Measurements from ENCODE around the gene TBCD. TPM values are rescaled to one million over a fixed set of nuclear protein-coding genes. Genes with fewer than 3 reads are reported as not detected.

The TBCD gene
- total RNA-seq, 1 experiment from 2014 or later = 173 TPM

GRCh38 chr17:82912484-82913089 is 160.7 kb downstream of the TBCD start:
- POLR2A ChIA-PET = no interaction called here
- peaks cover 34% of the 10 kb centered on the region for H3K36me3 Mint-ChIP-seq

GRCh38 chr17:82913304-82914043 is 161.6 kb downstream of the TBCD start:
- ATAC-seq = no peak
- CTCF ChIA-PET = interaction anchor here (0.6 to 2.5 kb wide), 10 partner anchors 11 to 245 kb away, joined by 3 to 13 read pairs (median 4); no protein-coding TSS in a partner anchor

More at GRCh38 chr17:82912484-82913089, 160.7 kb downstream of the TBCD start:
- no peak for ATAC-seq
- DNase-seq (ENCODE audit: low spot score) = no peak
- CTCF ChIA-PET = no interaction called here
- no peak for TF ChIP-seq KAT7 (CRISPR knock-in tag; IDR thresholded peaks at IDR 0.05; ENCODE audit: borderline replicate concordance)
- no peak for TF ChIP-seq ETV6 (CRISPR knock-in tag; IDR thresholded peaks at IDR 0.05)
- TF ChIP-seq ZNF671 (CRISPR knock-in tag; IDR thresholded peaks at IDR 0.05) = no peak
- Mint-ChIP-seq H3K4me1 (0 out of 2 replicates have a peak, but pooled peaks cover 3% of the 10 kb centered on the region), H3K4me3 (no peak overlapping the region), H3K27ac (peak overlapping the region; percentile 57; the same call in 1 of the 2 replicates), H3K9me3 (no peaks in the 10 kb centered on the region), H3K27me3 (ENCODE audit: low read depth) (no peaks in the 10 kb centered on the region)

GRCh38 chr17:82914375-82914774 is 162.5 kb downstream of the TBCD start:
- Mint-ChIP-seq H3K27ac (no peak overlapping the region), H3K4me1 (0 out of 2 replicates have a peak, but pooled peaks cover 3% of the 10 kb centered on the region), H3K9me3 (no peaks in the 10 kb centered on the region), H3K27me3 (ENCODE audit: low read depth) (no peaks in the 10 kb centered on the region), H3K4me3 (no peak overlapping the region), H3K36me3 (peaks cover 31% of the 10 kb centered on the region)
- ATAC-seq (no peak), DNase-seq (ENCODE audit: low spot score) (no peak)
- ChIA-PET CTCF (interaction anchor here (0.7 to 2.5 kb wide), 7 partner anchors 10 to 246 kb away, joined by 3 to 13 read pairs (median 7); no protein-coding TSS in a partner anchor), POLR2A (no interaction called here)
- TF ChIP-seq PRRX2 (CRISPR knock-in tag; IDR thresholded peaks at IDR 0.05) (no peak), ZNF219 (CRISPR knock-in tag; IDR thresholded peaks at IDR 0.05; ENCODE audit: borderline replicate concordance) (no peak), GRHL2 (CRISPR knock-in tag; IDR thresholded peaks at IDR 0.05; ENCODE audit: insufficient replicate concordance, severe bottlenecking) (no peak), GTF2I (CRISPR knock-in tag; conservative IDR thresholded peaks at IDR 0.05) (no peak), ZNF138 (CRISPR knock-in tag; conservative IDR thresholded peaks at IDR 0.05) (no peak), MLX (CRISPR knock-in tag; IDR thresholded peaks at IDR 0.05) (no peak)

More at GRCh38 chr17:82913304-82914043, 161.6 kb downstream of the TBCD start:
- Mint-ChIP-seq H3K27me3 (ENCODE audit: low read depth) (no peaks in the 10 kb centered on the region), H3K9me3 (no peaks in the 10 kb centered on the region), H3K36me3 (peaks cover 31% of the 10 kb centered on the region), H3K27ac (peak overlapping the region; percentile 80), H3K4me3 (no peak overlapping the region), H3K4me1 (0 out of 2 replicates have a peak, but pooled peaks cover 3% of the 10 kb centered on the region)
- POLR2A ChIA-PET = no interaction called here
- no peak for DNase-seq (ENCODE audit: low spot score)
- TF ChIP-seq ESRRA (CRISPR knock-in tag; IDR thresholded peaks at IDR 0.05; ENCODE audit: borderline replicate concordance) (0 out of 2 replicates have a peak, but pooled peaks have one; percentile 23), SMAD3 (CRISPR knock-in tag; IDR thresholded peaks at IDR 0.05; ENCODE audit: borderline replicate concordance) (no peak)

GRCh38 chr17:82915010-82915756 is 163.3 kb downstream of the TBCD start:
- Mint-ChIP-seq H3K4me3 (no peak overlapping the region), H3K27me3 (ENCODE audit: low read depth) (no peaks in the 10 kb centered on the region), H3K36me3 (peaks cover 31% of the 10 kb centered on the region), H3K27ac (0 out of 2 replicates have a peak overlapping the region, but pooled peaks have one; percentile 39), H3K4me1 (0 out of 2 replicates have a peak, but pooled peaks cover 3% of the 10 kb centered on the region), H3K9me3 (no peaks in the 10 kb centered on the region)
- CTCF ChIA-PET = interaction anchor here (0.7 to 2.5 kb wide), 7 partner anchors 9 to 247 kb away, joined by 3 to 13 read pairs (median 7); no protein-coding TSS in a partner anchor
- DNase-seq (ENCODE audit: low spot score) (peak; percentile 49), ATAC-seq (peak; percentile 60)
- POLR2A ChIA-PET = no interaction called here
- TF ChIP-seq ZNF317 (CRISPR knock-in tag; IDR thresholded peaks at IDR 0.05; ENCODE audit: borderline replicate concordance, low read depth) (no peak), TEAD1 (CRISPR knock-in tag; IDR thresholded peaks at IDR 0.05) (no peak), GRHL2 (CRISPR knock-in tag; IDR thresholded peaks at IDR 0.05; ENCODE audit: insufficient replicate concordance, severe bottlenecking) (no peak), ZNF423 (CRISPR knock-in tag; IDR thresholded peaks at IDR 0.05) (no peak), GABPB1 (CRISPR knock-in tag; IDR thresholded peaks at IDR 0.05) (no peak), AFF4 (CRISPR knock-in tag; IDR thresholded peaks at IDR 0.05; ENCODE audit: borderline replicate concordance) (no peak), CTCF (IDR thresholded peaks at IDR 0.05) (no peak), TCF7 (CRISPR knock-in tag; IDR thresholded peaks at IDR 0.05; ENCODE audit: low read depth) (no peak), PRRX2 (CRISPR knock-in tag; IDR thresholded peaks at IDR 0.05) (no peak), ATF3 (CRISPR knock-in tag; conservative IDR thresholded peaks at IDR 0.05) (no peak)
